Loucy (cell line): Measurements from ENCODE around the gene TSC2.
"Not testable (repeated sequence)": the region's sequence is repeated elsewhere in the genome, so short reads cannot be mapped to it uniquely, and the experiment has no call there.

Source experiments
- H2AFZ ChIP-seq: fragments of 200-600 bp; sonication (generic); 2 replicates; pipeline ENCODE4 v1.6.0; 2016; ENCODE audit warnings: antibody characterized with exemption, mild to moderate bottlenecking, low read length, moderate library complexity
- H3F3A ChIP-seq: fragments of 200-600 bp; 2 replicates; pipeline ENCODE4 v1.6.0; 2016; ENCODE audit warnings: antibody characterized with exemption, low read depth, mild to moderate bottlenecking
- H3K27me3 ChIP-seq: fragments of 200-600 bp; sonication (generic); 2 replicates; pipeline ENCODE4 v1.6.1; 2014; ENCODE audit warnings: low read length, mild to moderate bottlenecking; ENCODE audit not compliant: insufficient read depth, poor library complexity, severe bottlenecking
- H3K36me3 ChIP-seq: fragments of 200-600 bp; sonication (generic); 2 replicates; pipeline ENCODE4 v1.6.1; 2016; ENCODE audit warnings: low read length; ENCODE audit not compliant: insufficient read depth
- H3K4me1 ChIP-seq: fragments of 200-600 bp; sonication (generic); 2 replicates; pipeline ENCODE4 v1.5.1; 2014; ENCODE audit warnings: low read length, mild to moderate bottlenecking; ENCODE audit not compliant: insufficient read depth, poor library complexity, severe bottlenecking
- H3K4me2 ChIP-seq: fragments of 200-600 bp; sonication (generic); 2 replicates; pipeline ENCODE4 v1.6.0; 2014; ENCODE audit warnings: antibody characterized with exemption, low read length, low read depth, mild to moderate bottlenecking; ENCODE audit not compliant: poor library complexity, severe bottlenecking
- H3K4me3 ChIP-seq: fragments of 200-600 bp; sonication (generic); 2 replicates; pipeline ENCODE4 v1.5.1; 2014; ENCODE audit warnings: low read length, mild to moderate bottlenecking, mixed read lengths; ENCODE audit not compliant: poor library complexity, severe bottlenecking
- H3K79me2 ChIP-seq: fragments of 200-600 bp; sonication (generic); 2 replicates; pipeline ENCODE4 v1.6.1; 2014; ENCODE audit warnings: low read length; ENCODE audit not compliant: insufficient read depth
- H3K9ac ChIP-seq: fragments of 200-600 bp; sonication (generic); 2 replicates; pipeline ENCODE4 v1.6.0; 2014; ENCODE audit warnings: mild to moderate bottlenecking, low read depth, low read length, moderate library complexity; ENCODE audit not compliant: poor library complexity, severe bottlenecking
- H3K9me2 ChIP-seq: fragments of 200-600 bp; sonication (generic); replicated peaks from 2 replicates; pipeline ENCODE4 v1.6.1; 2016; ENCODE audit warnings: low read depth, low read length, mixed read lengths
- H3K9me3 ChIP-seq: fragments of 200-600 bp; sonication (generic); 2 replicates; pipeline ENCODE4 v1.6.1; 2014; ENCODE audit warnings: mild to moderate bottlenecking, antibody characterized with exemption, low read length, low read depth; ENCODE audit not compliant: insufficient read depth
- H4K20me1 ChIP-seq: fragments of 200-600 bp; sonication (generic); 2 replicates; pipeline ENCODE4 v1.6.0; 2014; ENCODE audit warnings: antibody characterized with exemption, low read length, mild to moderate bottlenecking; ENCODE audit not compliant: insufficient read depth, poor library complexity, severe bottlenecking
- CTCF ChIP-seq: fragments of 200-600 bp; sonication (generic); conservative IDR thresholded peaks from 2 replicates; pipeline ENCODE4 v1.5.1; 2014; ENCODE audit warnings: mild to moderate bottlenecking, antibody characterized with exemption, low read length
- EZH2phosphoT487 ChIP-seq: fragments of 200-600 bp; IDR thresholded peaks from 2 replicates; pipeline ENCODE4 v1.6.1; 2018; ENCODE audit warnings: antibody characterized with exemption, mild to moderate bottlenecking, moderate library complexity, borderline replicate concordance

Gene TSC2

GRCh38 chr16:2114225-2114624, 66.4 kb downstream of the TSC2 start:
- H3K9ac ChIP-seq, H4K20me1 ChIP-seq, H3K36me3 ChIP-seq, H2AFZ ChIP-seq, H3K27me3 ChIP-seq, H3K9me3 ChIP-seq, H3K4me2 ChIP-seq, H3F3A ChIP-seq, H3K79me2 ChIP-seq, H3K4me1 ChIP-seq, H3K9me2 ChIP-seq, H3K4me3 ChIP-seq: not testable (repeated sequence)

DNA sequence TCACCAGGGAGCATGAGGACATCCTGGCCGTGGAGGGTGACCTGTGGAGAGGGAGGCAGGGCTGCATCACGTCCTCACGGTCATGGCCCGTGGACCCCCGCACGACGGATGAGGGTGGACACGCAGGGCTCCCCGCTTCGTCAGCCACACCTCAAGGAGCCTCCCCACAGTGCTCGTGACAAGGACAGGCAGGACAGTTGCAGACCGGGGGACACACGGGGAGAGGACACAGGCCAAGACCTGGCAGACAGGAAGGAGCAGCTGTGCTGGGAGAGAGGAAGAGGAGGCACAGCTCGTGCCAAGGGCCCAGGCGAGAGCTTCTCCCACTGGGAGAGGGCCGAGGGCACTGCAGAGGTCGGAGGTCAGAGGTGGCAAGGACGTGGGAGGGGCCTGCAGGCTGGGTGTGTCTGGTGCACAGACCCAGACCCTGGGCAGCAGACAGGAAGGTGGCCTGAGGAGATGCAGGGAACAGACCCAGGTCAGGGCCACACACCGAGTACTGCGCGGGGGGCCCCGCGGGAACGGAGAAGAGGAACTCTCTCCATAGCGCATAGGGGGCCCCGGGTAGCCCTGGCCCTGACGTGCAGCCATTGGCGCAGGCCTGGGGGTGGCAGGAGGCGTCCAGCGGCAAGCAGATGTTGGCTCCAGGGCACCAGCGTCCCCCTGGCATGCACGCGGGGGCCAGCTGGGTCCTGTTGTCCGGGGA, 67.3 kb downstream of the TSC2 start:
- not testable (repeated sequence) for H2AFZ ChIP-seq, H4K20me1 ChIP-seq, H3K36me3 ChIP-seq, H3K4me3 ChIP-seq, H3K4me2 ChIP-seq, H3K79me2 ChIP-seq, H3K4me1 ChIP-seq, H3K9ac ChIP-seq, H3K27me3 ChIP-seq, H3K9me3 ChIP-seq, H3F3A ChIP-seq, H3K9me2 ChIP-seq

- H3K36me3 ChIP-seq = no peaks in the 10 kb centered on the region
- TF ChIP-seq EZH2phosphoT487 (no peak), CTCF (no peak)
- no peak overlapping the region for H2AFZ ChIP-seq
- H3F3A ChIP-seq = no peaks in the 10 kb centered on the region
- H3K4me2 ChIP-seq = no peak overlapping the region
- H3K27me3 ChIP-seq = no peaks in the 10 kb centered on the region
- no peak overlapping the region for H3K9ac ChIP-seq
- no peaks in the 10 kb centered on the region for H4K20me1 ChIP-seq
- H3K79me2 ChIP-seq = no peaks in the 10 kb centered on the region
- H3K9me3 ChIP-seq = no peaks in the 10 kb centered on the region
- no peak overlapping the region for H3K4me3 ChIP-seq
- H3K9me2 ChIP-seq = no peaks in the 10 kb centered on the region
- no peaks in the 10 kb centered on the region for H3K4me1 ChIP-seq
Measured at GRCh38 chr16:2115591-2115973, 67.8 kb downstream of the TSC2 start.

- not testable (repeated sequence) for H3K4me3 ChIP-seq, H3K79me2 ChIP-seq, H3K27me3 ChIP-seq, H4K20me1 ChIP-seq, H3K9me2 ChIP-seq, H3K4me1 ChIP-seq, H3K36me3 ChIP-seq, H2AFZ ChIP-seq, H3F3A ChIP-seq, H3K9ac ChIP-seq, H3K4me2 ChIP-seq, H3K9me3 ChIP-seq
Measured at GRCh38 chr16:2116428-2116827, 68.6 kb downstream of the TSC2 start.

GRCh38 chr16:2117341-2117740, 69.6 kb downstream of the TSC2 start:
- H4K20me1 ChIP-seq, H3K36me3 ChIP-seq: not testable (repeated sequence)

DNA sequence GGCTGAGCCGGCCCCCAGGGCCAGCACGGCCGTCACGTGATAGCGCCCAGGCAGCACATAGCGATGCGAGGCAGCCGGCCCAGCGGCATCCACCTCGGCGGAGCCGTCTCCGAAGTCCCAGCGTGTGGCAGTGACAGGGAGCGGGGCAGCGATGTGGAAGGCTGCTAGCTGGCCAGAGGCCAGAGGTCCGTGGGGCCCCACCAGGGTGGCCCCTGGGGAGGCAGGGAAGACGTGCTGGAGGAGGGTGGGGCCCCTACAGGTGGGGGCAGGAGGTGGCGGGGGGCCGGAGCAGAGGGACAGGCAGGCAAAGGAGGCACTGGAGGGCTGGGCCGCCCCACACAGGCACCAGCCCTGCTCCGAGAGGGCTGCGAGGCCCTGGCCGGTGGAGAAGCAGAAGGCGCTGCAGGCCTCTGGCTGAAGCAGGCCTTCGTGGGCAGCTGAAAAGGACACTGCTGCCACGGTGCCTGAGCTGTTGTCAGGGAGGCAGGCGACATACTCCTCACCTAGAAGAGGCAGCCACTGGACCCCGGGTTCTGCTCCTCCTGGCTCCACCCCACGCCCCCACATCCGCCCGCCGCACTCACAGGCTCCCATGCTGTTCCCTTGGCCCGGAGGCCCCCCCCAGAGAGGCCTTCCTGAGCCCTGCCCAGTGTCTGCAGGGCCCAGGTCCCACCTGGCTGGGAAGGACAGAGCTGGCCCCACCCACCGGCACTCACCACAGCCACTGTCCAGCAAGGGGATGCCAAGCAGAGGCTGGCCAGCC, 70.4 kb downstream of the TSC2 start:
- H3K27me3 ChIP-seq, H3K9ac ChIP-seq, H2AFZ ChIP-seq, H4K20me1 ChIP-seq, H3K9me2 ChIP-seq, H3K79me2 ChIP-seq, H3K4me2 ChIP-seq, H3K36me3 ChIP-seq, H3K4me3 ChIP-seq, H3F3A ChIP-seq, H3K4me1 ChIP-seq, H3K9me3 ChIP-seq: not testable (repeated sequence)

More at GRCh38 chr16:2117341-2117740, 69.6 kb downstream of the TSC2 start:
- H3K4me3 ChIP-seq, H3K9me2 ChIP-seq, H3K4me1 ChIP-seq, H3K27me3 ChIP-seq, H3F3A ChIP-seq, H3K4me2 ChIP-seq, H3K9ac ChIP-seq, H3K79me2 ChIP-seq, H3K9me3 ChIP-seq, H2AFZ ChIP-seq: not testable (repeated sequence)
